IMR-90 (cell line): ENCODE measurements around the gene TMBIM1. TPM values are rescaled to one million over a fixed set of nuclear protein-coding genes. Genes with fewer than 3 reads are reported as not detected.
A peak's percentile ranks its signal among the peaks of the same experiment; 100 is the strongest.

Source experiments
- ATAC-seq: fragments of 200-7000 bp; cut with Tn5 transposase; 2 replicates; pipeline ENCODE4 v1.9.1; 2020; ENCODE audit warnings: low read depth, mild to moderate bottlenecking, moderate library complexity
- BruUV-seq: library from RNA; stranded (reverse); fragments of 400-500 nt; replicated peaks from 2 replicates; lab custom pipeline; 2021; lab: Mats Ljungman, UMichigan
- CTCF ChIA-PET: fragments of 300-600 bp; formaldehyde crosslinking; extraction: SDS; loops from one replicate; lab custom pipeline; 2021; ENCODE audit warnings: antibody characterized with exemption; lab: Yijun Ruan, JAX
- POLR2A ChIA-PET: fragments of 300-600 bp; sonication (Branson Sonifier 250); formaldehyde crosslinking; loops from one replicate; lab custom pipeline; 2022; ENCODE audit warnings: antibody characterized with exemption; ENCODE audit not compliant: unreplicated experiment; lab: Charles Lee
- DNase-seq: peaks from one replicate; pipeline ENCODE4 v3.0.0; 2013
- H2AFZ ChIP-seq: replicated peaks from 2 replicates; pipeline ENCODE3; 2013; ENCODE audit warnings: low read length, mild to moderate bottlenecking; ENCODE audit not compliant: poor library complexity
- H2AK5ac ChIP-seq: 2 replicates; pipeline ENCODE4 v1.6.1; 2013; ENCODE audit warnings: low read depth, low read length, inconsistent platforms
- H2AK9ac ChIP-seq: replicated peaks from 2 replicates; pipeline ENCODE3; 2013; ENCODE audit warnings: mild to moderate bottlenecking, low read depth, low read length, moderate library complexity; ENCODE audit not compliant: poor library complexity
- H2BK120ac ChIP-seq: 2 replicates; pipeline ENCODE4 v1.6.1; 2013; ENCODE audit warnings: low read depth, low read length, inconsistent platforms
- H2BK15ac ChIP-seq: 3 replicates; pipeline ENCODE4 v1.6.1; 2013; ENCODE audit warnings: low read depth, low read length, inconsistent platforms
- H2BK20ac ChIP-seq: 2 replicates; pipeline ENCODE4 v1.6.1; 2013; ENCODE audit warnings: low read depth, mild to moderate bottlenecking, inconsistent platforms, low read length, moderate library complexity
- H2BK5ac ChIP-seq: 2 replicates; pipeline ENCODE4 v1.6.1; 2013; ENCODE audit warnings: mild to moderate bottlenecking, low read depth, low read length, inconsistent platforms; ENCODE audit not compliant: poor library complexity, severe bottlenecking
- H3K14ac ChIP-seq: replicated peaks from 2 replicates; pipeline ENCODE4 v1.6.1; 2013; ENCODE audit warnings: low read depth, low read length, inconsistent platforms
- H3K18ac ChIP-seq: 2 replicates; pipeline ENCODE4 v1.6.1; 2013; ENCODE audit warnings: low read depth, low read length, control low read depth
- H3K23ac ChIP-seq: 2 replicates; pipeline ENCODE4 v1.6.1; 2013; ENCODE audit warnings: low read depth, low read length, inconsistent platforms
- H3K27ac ChIP-seq: 2 replicates; pipeline ENCODE4 v1.5.1; 2013; ENCODE audit warnings: mild to moderate bottlenecking, control low read depth, low read length; ENCODE audit not compliant: insufficient read depth
- H3K27me3 ChIP-seq: 2 replicates; pipeline ENCODE4 v1.6.1; 2013; ENCODE audit warnings: low read length; ENCODE audit not compliant: control insufficient read depth, insufficient read depth
- H3K36me3 ChIP-seq: 2 replicates; pipeline ENCODE4 v1.6.1; 2013; ENCODE audit warnings: low read length, mixed read lengths; ENCODE audit not compliant: control insufficient read depth, insufficient read depth
- H3K4ac ChIP-seq: 2 replicates; pipeline ENCODE4 v1.6.1; 2013; ENCODE audit warnings: low read depth, low read length, inconsistent platforms
- H3K4me1 ChIP-seq: 2 replicates; pipeline ENCODE4 v1.6.1; 2013; ENCODE audit warnings: low read length, mixed read lengths; ENCODE audit not compliant: control insufficient read depth, insufficient read depth
- H3K4me2 ChIP-seq: 2 replicates; pipeline ENCODE4 v1.6.1; 2013; ENCODE audit warnings: low read depth, mild to moderate bottlenecking, control low read depth, low read length, moderate library complexity
- H3K4me3 ChIP-seq: 2 replicates; pipeline ENCODE4 v1.5.1; 2013; ENCODE audit warnings: low read depth, mild to moderate bottlenecking, control low read depth, low read length, moderate library complexity; ENCODE audit not compliant: insufficient read depth
- H3K56ac ChIP-seq: 2 replicates; pipeline ENCODE4 v1.6.1; 2013; ENCODE audit warnings: low read length, inconsistent platforms; ENCODE audit not compliant: insufficient read depth; ENCODE audit errors: extremely low read depth
- H3K79me1 ChIP-seq, 2 experiments: 2 replicates each; pipeline ENCODE4 v1.6.1; 2013; ENCODE audit warnings: low read length in 2 of 2, inconsistent platforms in 1 of 2, low read depth in 1 of 2
- H3K9ac ChIP-seq: 2 replicates; pipeline ENCODE4 v1.6.1; 2013; ENCODE audit warnings: low read depth, low read length, control low read depth
- H3K9me1 ChIP-seq: 2 replicates; pipeline ENCODE4 v1.6.1; 2013; ENCODE audit warnings: low read length, inconsistent platforms; ENCODE audit not compliant: insufficient read depth
- H3K9me3 ChIP-seq: 2 replicates; pipeline ENCODE4 v1.6.1; 2013; ENCODE audit warnings: low read length; ENCODE audit not compliant: control insufficient read depth, insufficient read depth
- H4K20me1 ChIP-seq: 2 replicates; pipeline ENCODE4 v1.6.1; 2013; ENCODE audit warnings: low read length, inconsistent platforms; ENCODE audit not compliant: insufficient read depth
- H4K5ac ChIP-seq: 2 replicates; pipeline ENCODE4 v1.6.1; 2013; ENCODE audit warnings: mild to moderate bottlenecking, low read depth, low read length, control low read depth
- H4K8ac ChIP-seq, 2 experiments: 2 replicates each; pipeline ENCODE4 v1.6.1; 2013; ENCODE audit warnings: low read depth in 2 of 2, low read length in 2 of 2, control low read depth in 1 of 2, inconsistent platforms in 1 of 2
- H4K91ac ChIP-seq: 2 replicates; pipeline ENCODE4 v1.6.1; 2013; ENCODE audit warnings: low read depth, low read length, inconsistent platforms; ENCODE audit not compliant: insufficient read depth
- CEBPB ChIP-seq: IDR thresholded peaks from 2 replicates; pipeline ENCODE4 v1.6.1; 2012; ENCODE audit warnings: low read depth, low read length, improper control_type of control experiment
- MAZ ChIP-seq: IDR thresholded peaks from 2 replicates; pipeline ENCODE4 v1.6.1; 2012; ENCODE audit warnings: low read depth, mild to moderate bottlenecking, low read length, improper control_type of control experiment, moderate library complexity, borderline replicate concordance
- MXI1 ChIP-seq: IDR thresholded peaks from 2 replicates; pipeline ENCODE4 v1.6.1; 2012; ENCODE audit warnings: low read depth, mild to moderate bottlenecking, low read length, moderate library complexity, borderline replicate concordance
- POLR2A ChIP-seq: IDR thresholded peaks from 2 replicates; pipeline ENCODE4 v1.6.1; 2012; ENCODE audit warnings: mild to moderate bottlenecking, low read depth, low read length
- RAD21 ChIP-seq: IDR thresholded peaks from 2 replicates; pipeline ENCODE4 v1.6.1; 2012; ENCODE audit warnings: low read length, improper control_type of control experiment
- SMC3 ChIP-seq: fragments of 150-350 bp; IDR thresholded peaks from 2 replicates; pipeline ENCODE4 v1.6.1; 2016; ENCODE audit warnings: low read depth, mild to moderate bottlenecking, antibody characterized with exemption, low read length, moderate library complexity
- WGBS, 2 experiments: methylation state at CpG; one replicate each; pipeline versions ENCODE4 v1.1.5 to v1.1.7; 2013; ENCODE audit warnings: missing lambda C conversion rate in 2 of 2; ENCODE audit not compliant: insufficient read length in 1 of 2; ENCODE audit errors: extremely low coverage in 2 of 2; 5-methylcytosine and 5-hydroxymethylcytosine counted together
- dilution Hi-C: fragments of 300-500 bp; cut with HindIII; formaldehyde crosslinking; loops from one replicate; pipeline ENCODE4 v1.14.3; 2018; ENCODE audit warnings: low sequenced_read_pairs; ENCODE audit not compliant: unreplicated experiment
- in situ Hi-C: fragments of 300-500 bp; cut with MboI; formaldehyde crosslinking; loops from 3 replicates; pipeline ENCODE4 v1.14.3; 2019; ENCODE audit warnings: low sequenced_read_pairs, inconsistent platforms, mixed read lengths
- intact Hi-C: fragments of 100-400 bp; cut with micrococcal nuclease; formaldehyde crosslinking; loops from 2 replicates; pipeline ENCODE4 v1.10.0; 2022
- polyA plus RNA-seq, 3 experiments: library from polyadenylated mRNA; depleted of rRNA; stranded (reverse); fragments of >200 nt; gene quantifications; 2 replicates each; pipeline ENCODE4 v1.2.3, GENCODE V29; 2012; ENCODE audit warnings: low replicate concordance in 1 of 3
- total RNA-seq: library from RNA; depleted of rRNA; stranded (reverse); fragments of >200 nt; gene quantifications from 2 replicates; pipeline ENCODE4 v1.2.3, GENCODE V29; 2012
- TF ChIP-seq, protein P1 (sequence below): fragments of 150-350 bp; IDR thresholded peaks from 2 replicates; pipeline ENCODE4 v1.6.1; 2016; ENCODE audit warnings: low read depth, mild to moderate bottlenecking, low read length, moderate library complexity, borderline replicate concordance
- TF ChIP-seq, protein P2 (sequence below): fragments of 150-350 bp; IDR thresholded peaks from 2 replicates; pipeline ENCODE4 v1.6.1; 2017; ENCODE audit warnings: mild to moderate bottlenecking, antibody characterized with exemption, low read length, low read depth

TMBIM1 gene
- total and polyA plus RNA-seq, 2 of the 4 experiments (the other 2 are of a cell fraction), result 84.6 to 102 TPM

GRCh38 chr2:218298314-218298875, 6.1 kb upstream of the TMBIM1 start (continued):
- TF ChIP-seq, protein P1, sequence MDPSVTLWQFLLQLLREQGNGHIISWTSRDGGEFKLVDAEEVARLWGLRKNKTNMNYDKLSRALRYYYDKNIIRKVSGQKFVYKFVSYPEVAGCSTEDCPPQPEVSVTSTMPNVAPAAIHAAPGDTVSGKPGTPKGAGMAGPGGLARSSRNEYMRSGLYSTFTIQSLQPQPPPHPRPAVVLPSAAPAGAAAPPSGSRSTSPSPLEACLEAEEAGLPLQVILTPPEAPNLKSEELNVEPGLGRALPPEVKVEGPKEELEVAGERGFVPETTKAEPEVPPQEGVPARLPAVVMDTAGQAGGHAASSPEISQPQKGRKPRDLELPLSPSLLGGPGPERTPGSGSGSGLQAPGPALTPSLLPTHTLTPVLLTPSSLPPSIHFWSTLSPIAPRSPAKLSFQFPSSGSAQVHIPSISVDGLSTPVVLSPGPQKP, result no peak
- TF ChIP-seq MAZ (no peak), POLR2A (no peak)

DNA sequence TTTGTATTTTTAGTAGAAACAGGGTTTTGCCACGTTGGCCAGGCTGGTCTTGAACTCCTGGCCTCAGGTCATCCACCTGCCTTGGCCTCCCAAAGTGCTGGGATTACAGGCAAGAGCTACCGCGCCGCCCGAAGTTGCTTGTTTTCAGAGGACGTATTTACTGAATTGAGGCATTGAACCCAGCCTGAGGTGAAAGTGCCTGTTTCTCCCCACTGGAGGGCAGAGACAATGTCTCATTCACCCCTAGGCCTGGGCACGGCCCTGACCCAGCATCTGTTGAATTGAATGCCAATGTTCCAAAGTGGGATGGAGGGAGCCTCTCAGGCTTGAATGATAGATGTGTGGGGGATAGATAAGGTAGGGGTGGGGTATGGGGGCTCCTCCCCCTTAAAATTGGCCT, 4.5 kb upstream of the TMBIM1 start:
- H2BK20ac ChIP-seq, result no peak overlapping the region
- peak overlapping the region; percentile 44 for H2AK9ac ChIP-seq
- no peak overlapping the region for H3K4me2 ChIP-seq
- no peak overlapping the region for H3K4ac ChIP-seq
- no peak overlapping the region for H4K8ac ChIP-seq
- in situ Hi-C loops, result no loop called here
- H3K9ac ChIP-seq, result no peak overlapping the region
- no peak overlapping the region for H3K14ac ChIP-seq
- no peak overlapping the region for H3K56ac ChIP-seq
- no peak overlapping the region for H3K18ac ChIP-seq
- BruUV-seq, result no TSS peak
- H2AK5ac ChIP-seq, result peak overlapping the region; percentile 8; the same call in 1 of the 2 replicates
- no peak overlapping the region for H3K23ac ChIP-seq
- H3K9me3 ChIP-seq, result no peaks in the 10 kb centered on the region
- dilution Hi-C loops, result no loop called here
- POLR2A ChIA-PET, result interaction anchor here (0.6 to 1.5 kb wide), 2 partner anchors 10 to 26 kb away, joined by 3 read pairs; partner anchors contain the start of gene PNKD
- H2AFZ ChIP-seq, result no peak overlapping the region
- no peak overlapping the region for H3K4me3 ChIP-seq
- H3K79me1 ChIP-seq, result peaks cover 0 to 4% of the 10 kb centered on the region in 2 experiments; a peak in 2 of 4 replicates
- TF ChIP-seq RAD21 (no peak), MAZ (no peak), CEBPB (no peak), POLR2A (no peak), SMC3 (no peak), MXI1 (no peak)
- TF ChIP-seq, protein P2, sequence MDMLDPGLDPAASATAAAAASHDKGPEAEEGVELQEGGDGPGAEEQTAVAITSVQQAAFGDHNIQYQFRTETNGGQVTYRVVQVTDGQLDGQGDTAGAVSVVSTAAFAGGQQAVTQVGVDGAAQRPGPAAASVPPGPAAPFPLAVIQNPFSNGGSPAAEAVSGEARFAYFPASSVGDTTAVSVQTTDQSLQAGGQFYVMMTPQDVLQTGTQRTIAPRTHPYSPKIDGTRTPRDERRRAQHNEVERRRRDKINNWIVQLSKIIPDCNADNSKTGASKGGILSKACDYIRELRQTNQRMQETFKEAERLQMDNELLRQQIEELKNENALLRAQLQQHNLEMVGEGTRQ, result no peak
- H4K5ac ChIP-seq, result no peak overlapping the region
- CTCF ChIA-PET, result interaction anchor here (1.3 kb wide), 1 partner anchor 26 kb away, joined by 3 read pairs; the partner anchor contains the start of gene PNKD
- intact Hi-C loops, result no loop called here
- peaks cover 5% of the 10 kb centered on the region for H3K9me1 ChIP-seq
- no peaks in the 10 kb centered on the region for H3K36me3 ChIP-seq
- no peaks in the 10 kb centered on the region for H3K27me3 ChIP-seq
- H3K27ac ChIP-seq, result no peak overlapping the region
- H4K91ac ChIP-seq, result no peak overlapping the region
- H2BK120ac ChIP-seq, result no peak overlapping the region
- no peak for ATAC-seq
- no peaks in the 10 kb centered on the region for H4K20me1 ChIP-seq
- peaks cover 4% of the 10 kb centered on the region; the same call in 1 of the 2 replicates for H3K4me1 ChIP-seq
- H2BK15ac ChIP-seq, result no peak overlapping the region
- no peak for DNase-seq
- 94% methylated on average over 5 of the region's 7 CpGs; no CpG with 5 or more reads in 1 of the 2 experiments for WGBS, 2 experiments
- H2BK5ac ChIP-seq, result peak overlapping the region; percentile 21
